ENCODE results near the gene RRAS2. TPM values are rescaled to one million over a fixed set of nuclear protein-coding genes. Genes with fewer than 3 reads are reported as not detected.
"Not testable (repeated sequence)": the region's sequence is repeated elsewhere in the genome, so short reads cannot be mapped to it uniquely, and the experiment has no call there.

The RRAS2 gene
- 89.6 and 103 TPM in 2 replicates for total RNA-seq

GRCh38 chr11:14358729-14359439 lies at the start of gene RRAS2:
Gene RRAS2 (minus strand): TSS chr11:14359183. CDS start chr11:14358870, 313 bp downstream.
- no peak for DNase-seq (ENCODE audit: extremely low read depth, low read depth, low spot score)

GRCh38 chr11:14408612-14409011 lies 49.6 kb upstream of the RRAS2 start:
- no peak for DNase-seq (ENCODE audit: extremely low read depth, low read depth, low spot score)

GRCh38 chr11:14406116-14406515 lies 47.1 kb upstream of the RRAS2 start:
- not testable (repeated sequence) for DNase-seq (ENCODE audit: extremely low read depth, low read depth, low spot score)

- not testable (repeated sequence) for DNase-seq (ENCODE audit: extremely low read depth, low read depth, low spot score)
Measured at GRCh38 chr11:14403528-14403927, 44.5 kb upstream of the RRAS2 start.

GRCh38 chr11:14399087-14399486 lies 40.1 kb upstream of the RRAS2 start:
- DNase-seq (ENCODE audit: extremely low read depth, low read depth, low spot score), result no peak

- DNase-seq (ENCODE audit: extremely low read depth, low read depth, low spot score), result no peak
Measured at GRCh38 chr11:14396273-14396672, 37.3 kb upstream of the RRAS2 start.

- DNase-seq (ENCODE audit: extremely low read depth, low read depth, low spot score), result no peak
Measured at GRCh38 chr11:14393889-14394288, 34.9 kb upstream of the RRAS2 start.

- DNase-seq (ENCODE audit: extremely low read depth, low read depth, low spot score), result no peak
Measured at GRCh38 chr11:14393129-14393528, 34.1 kb upstream of the RRAS2 start.

GRCh38 chr11:14390669-14391068 lies 31.7 kb upstream of the RRAS2 start:
- no peak for DNase-seq (ENCODE audit: extremely low read depth, low read depth, low spot score)

- no peak for DNase-seq (ENCODE audit: extremely low read depth, low read depth, low spot score)
Measured at GRCh38 chr11:14388352-14388751, 29.4 kb upstream of the RRAS2 start.

GRCh38 chr11:14386895-14387480 lies 28.0 kb upstream of the RRAS2 start:
- no peak for DNase-seq (ENCODE audit: extremely low read depth, low read depth, low spot score)

- no peak for DNase-seq (ENCODE audit: extremely low read depth, low read depth, low spot score)
Measured at GRCh38 chr11:14386081-14386480, 27.1 kb upstream of the RRAS2 start.

GRCh38 chr11:14384338-14384737 lies 25.4 kb upstream of the RRAS2 start:
- no peak for DNase-seq (ENCODE audit: extremely low read depth, low read depth, low spot score)

GRCh38 chr11:14381968-14382367 lies 23.0 kb upstream of the RRAS2 start:
- DNase-seq (ENCODE audit: extremely low read depth, low read depth, low spot score), result no peak

- no peak for DNase-seq (ENCODE audit: extremely low read depth, low read depth, low spot score)
Measured at GRCh38 chr11:14380947-14381561, 22.1 kb upstream of the RRAS2 start.

- no peak for DNase-seq (ENCODE audit: extremely low read depth, low read depth, low spot score)
Measured at GRCh38 chr11:14380125-14380936, 21.3 kb upstream of the RRAS2 start.

- no peak for DNase-seq (ENCODE audit: extremely low read depth, low read depth, low spot score)
Measured at GRCh38 chr11:14378171-14378570, 19.2 kb upstream of the RRAS2 start.

GRCh38 chr11:14376920-14377319 lies 17.9 kb upstream of the RRAS2 start:
- DNase-seq (ENCODE audit: extremely low read depth, low read depth, low spot score), result no peak

GRCh38 chr11:14374922-14375830 lies 16.2 kb upstream of the RRAS2 start:
- no peak for DNase-seq (ENCODE audit: extremely low read depth, low read depth, low spot score)

GRCh38 chr11:14373941-14374646 lies 15.1 kb upstream of the RRAS2 start:
- DNase-seq (ENCODE audit: extremely low read depth, low read depth, low spot score), result no peak
